ENCODE results near the gene CTNNBIP1. TPM values are rescaled to one million over a fixed set of nuclear protein-coding genes. Genes with fewer than 3 reads are reported as not detected.
A peak's percentile ranks its signal among the peaks of the same experiment; 100 is the strongest.

The CTNNBIP1 gene
- polyA plus RNA-seq, 1 experiment: 28.3 TPM

DNA sequence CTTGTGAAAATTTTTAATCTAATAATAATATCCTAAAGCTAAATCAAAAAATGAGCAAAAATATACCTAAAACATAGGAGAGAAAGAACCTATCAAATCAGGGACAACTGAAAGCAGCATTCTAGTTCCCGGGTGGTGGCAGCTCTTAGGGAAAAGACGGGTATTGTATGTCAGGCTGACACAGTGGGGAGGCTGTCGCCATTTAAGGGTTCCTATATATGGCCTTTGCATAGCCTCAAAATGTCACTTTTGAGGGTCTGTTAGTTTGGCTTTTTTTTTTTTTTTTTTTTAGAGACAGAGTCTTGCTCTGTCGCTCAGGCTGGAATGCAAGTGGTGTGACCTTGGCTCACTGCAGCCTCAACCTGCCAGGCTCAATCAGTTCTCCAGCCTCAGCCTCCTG lies 92.3 kb downstream of the CTNNBIP1 start:
- no peak overlapping the region for H3K4me3 ChIP-seq (ENCODE audit: low read depth, low read length)
- TF ChIP-seq CTCF (IDR thresholded peaks at IDR 0.05; ENCODE audit: low read depth, low read length): no peak
- no peaks in the 10 kb centered on the region for H3K9me3 ChIP-seq (ENCODE audit: control insufficient read depth, insufficient read depth, low read length)
- ChIA-PET POLR2A (no interaction called here), CTCF (interaction anchor here (0.7 to 1.3 kb wide), 4 partner anchors 32 to 183 kb away, joined by 4 to 5 read pairs (median 4); no protein-coding TSS in a partner anchor)
- H3K27ac ChIP-seq (ENCODE audit: low read depth, low read length): no peak overlapping the region
- H3K27me3 ChIP-seq (ENCODE audit: control insufficient read depth, insufficient read depth, low read length): no peaks in the 10 kb centered on the region
- no peak for DNase-seq (ENCODE audit: low read depth, low spot score)

DNA sequence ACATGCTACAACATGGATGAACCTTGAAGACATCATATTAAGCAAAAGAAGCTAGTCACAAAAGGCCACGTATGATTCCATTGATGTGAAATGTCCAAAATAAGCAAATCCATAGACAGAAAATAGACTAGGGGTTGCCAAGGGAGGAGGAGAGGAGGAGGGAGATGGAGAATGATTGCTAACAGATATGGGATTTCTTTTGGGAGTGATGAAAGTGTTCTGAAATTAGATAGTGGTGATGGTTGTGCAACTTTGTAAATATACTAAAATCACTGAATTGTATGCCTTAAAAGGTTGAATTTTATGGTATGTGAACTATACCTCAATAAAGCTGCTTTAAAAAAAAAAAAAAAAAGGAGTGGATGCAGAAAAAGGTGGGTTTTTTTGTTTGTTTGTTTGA lies 93.9 kb downstream of the CTNNBIP1 start:
- H3K27me3 ChIP-seq (ENCODE audit: control insufficient read depth, insufficient read depth, low read length): no peaks in the 10 kb centered on the region
- no peaks in the 10 kb centered on the region for H3K9me3 ChIP-seq (ENCODE audit: control insufficient read depth, insufficient read depth, low read length)
- no peak for TF ChIP-seq CTCF (IDR thresholded peaks at IDR 0.05; ENCODE audit: low read depth, low read length)
- DNase-seq (ENCODE audit: low read depth, low spot score): peak; percentile 30
- no peak overlapping the region for H3K27ac ChIP-seq (ENCODE audit: low read depth, low read length)
- no peak overlapping the region for H3K4me3 ChIP-seq (ENCODE audit: low read depth, low read length)
- ChIA-PET POLR2A (interaction anchor here (0.6 kb wide), 1 partner anchor 12 kb away, joined by 5 read pairs; no protein-coding TSS in a partner anchor), CTCF (interaction anchor here (0.6 to 0.7 kb wide), 2 partner anchors 32 to 135 kb away, joined by 3 read pairs; no protein-coding TSS in a partner anchor)

DNA sequence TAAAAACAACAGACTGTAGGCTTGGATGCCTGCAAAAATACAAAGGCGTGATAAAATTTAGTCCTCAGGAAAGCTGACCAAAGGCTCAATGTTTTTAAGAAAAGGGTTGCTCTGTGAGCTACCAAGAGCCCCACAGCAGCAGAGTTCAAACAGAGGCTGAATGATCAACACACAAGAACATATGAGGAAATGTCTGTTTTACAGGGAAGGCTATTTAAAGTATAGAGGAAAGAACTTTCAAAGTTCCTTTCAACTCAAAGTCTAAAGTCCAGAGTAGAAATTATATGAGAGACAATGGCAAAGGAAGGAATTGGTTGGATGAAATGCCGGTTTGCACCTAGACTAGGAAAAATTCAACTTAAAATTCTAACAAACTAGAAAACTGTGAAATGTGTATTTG lies 94.9 kb downstream of the CTNNBIP1 start:
- no peak for TF ChIP-seq CTCF (IDR thresholded peaks at IDR 0.05; ENCODE audit: low read depth, low read length)
- POLR2A ChIA-PET: interaction anchor here (0.6 kb wide), 1 partner anchor 11 kb away, joined by 3 read pairs; no protein-coding TSS in a partner anchor
- H3K27me3 ChIP-seq (ENCODE audit: control insufficient read depth, insufficient read depth, low read length): no peaks in the 10 kb centered on the region
- no peaks in the 10 kb centered on the region for H3K9me3 ChIP-seq (ENCODE audit: control insufficient read depth, insufficient read depth, low read length)
- no peak for DNase-seq (ENCODE audit: low read depth, low spot score)
- no peak overlapping the region for H3K27ac ChIP-seq (ENCODE audit: low read depth, low read length)
- CTCF ChIA-PET: no interaction called here
- H3K4me3 ChIP-seq (ENCODE audit: low read depth, low read length): no peak overlapping the region

DNA sequence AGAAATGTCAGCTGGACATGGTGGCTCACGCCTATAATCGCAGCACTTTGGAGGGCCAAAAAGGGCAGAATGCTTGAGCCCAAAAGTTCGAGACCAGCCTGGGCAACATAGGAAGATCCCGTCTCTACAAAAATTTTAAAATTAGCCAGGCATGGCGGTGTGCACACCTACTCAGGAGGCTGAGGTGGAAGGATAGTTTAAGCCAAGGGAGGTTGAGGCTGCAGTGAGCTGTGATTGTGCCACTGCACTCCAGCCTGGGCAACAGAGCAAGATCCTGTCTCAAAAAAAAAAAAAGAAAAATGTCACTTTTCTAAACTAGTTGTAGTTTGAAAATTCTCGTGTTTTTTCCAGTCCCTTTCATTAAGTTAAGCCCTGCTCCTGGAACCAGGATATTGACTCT lies 95.5 kb downstream of the CTNNBIP1 start:
- Histone ChIP-seq H3K27ac (ENCODE audit: low read depth, low read length) (no peak overlapping the region), H3K4me3 (ENCODE audit: low read depth, low read length) (no peak overlapping the region), H3K27me3 (ENCODE audit: control insufficient read depth, insufficient read depth, low read length) (no peaks in the 10 kb centered on the region), H3K9me3 (ENCODE audit: control insufficient read depth, insufficient read depth, low read length) (no peaks in the 10 kb centered on the region)
- POLR2A ChIA-PET: interaction anchor here (0.7 kb wide), 1 partner anchor 13 kb away, joined by 9 read pairs; no protein-coding TSS in a partner anchor
- no peak for DNase-seq (ENCODE audit: low read depth, low spot score)
- no peak for TF ChIP-seq CTCF (IDR thresholded peaks at IDR 0.05; ENCODE audit: low read depth, low read length)
- CTCF ChIA-PET: no interaction called here

GRCh38 chr1:9811239-9811966 lies 98.7 kb downstream of the CTNNBIP1 start:
- Histone ChIP-seq H3K4me3 (ENCODE audit: low read depth, low read length) (no peak overlapping the region), H3K9me3 (ENCODE audit: control insufficient read depth, insufficient read depth, low read length) (no peaks in the 10 kb centered on the region), H3K27me3 (ENCODE audit: control insufficient read depth, insufficient read depth, low read length) (no peaks in the 10 kb centered on the region), H3K27ac (ENCODE audit: low read depth, low read length) (no peak overlapping the region)
- CTCF ChIA-PET: no interaction called here
- TF ChIP-seq CTCF (IDR thresholded peaks at IDR 0.05; ENCODE audit: low read depth, low read length): no peak
- DNase-seq (ENCODE audit: low read depth, low spot score): no peak
- POLR2A ChIA-PET: no interaction called here
